GM12878 (cell line): ENCODE measurements around the gene HIF3A. TPM values are rescaled to one million over a fixed set of nuclear protein-coding genes. Genes with fewer than 3 reads are reported as not detected.

ENCODE experiments used
- ATAC-seq: fragments of 200-7000 bp; cut with Tn5 transposase; 3 replicates; pipeline ENCODE4 v1.9.1; 2020; ENCODE audit warnings: mild to moderate bottlenecking, moderate library complexity
- BruUV-seq: library from RNA; stranded (reverse); fragments of 400-500 nt; replicated peaks from 2 replicates; lab custom pipeline; 2021; lab: Mats Ljungman, UMichigan
- CTCF ChIA-PET: fragments of 300-600 bp; sonication (Branson Sonifier 250); formaldehyde crosslinking; extraction: SDS; loops from one replicate; lab custom pipeline; 2021; ENCODE audit warnings: inconsistent platforms; lab: Yijun Ruan, JAX
- POLR2A ChIA-PET: fragments of 350-600 bp; formaldehyde crosslinking; extraction: SDS; loops from one replicate; lab custom pipeline; 2021; ENCODE audit warnings: inconsistent platforms; lab: Charles Lee
- RAD21 ChIA-PET: fragments of 300-600 bp; sonication (Branson Sonifier 250); formaldehyde crosslinking; loops from one replicate; lab custom pipeline; 2023; ENCODE audit warnings: antibody characterized with exemption; ENCODE audit not compliant: unreplicated experiment; lab: Charles Lee
- SMC1A ChIA-PET: fragments of 300-600 bp; sonication (Branson Sonifier 250); formaldehyde crosslinking; loops from one replicate; lab custom pipeline; 2023; ENCODE audit not compliant: unreplicated experiment, uncharacterized antibody; lab: Charles Lee
- DNase-seq: peaks from one replicate; pipeline ENCODE4 v3.0.0-alpha.2; 2011; ENCODE audit warnings: low read depth, low spot score
- FAIRE-seq: peaks from 3 replicates; lab custom pipeline; 2011; peaks lifted over from hg19 to GRCh38; lab: Jason Lieb, UNC
- H2AFZ ChIP-seq: 2 replicates; pipeline ENCODE4 v1.6.0; 2011; ENCODE audit warnings: low read depth, low read length, control low read depth; ENCODE audit not compliant: control insufficient read depth
- H3K27ac ChIP-seq: 2 replicates; pipeline ENCODE4 v1.5.1; 2011; ENCODE audit warnings: control low read depth; ENCODE audit not compliant: control insufficient read depth, insufficient read depth
- H3K27me3 ChIP-seq, 2 experiments: replicated peaks in 1 of 2; 2 replicates each; pipeline versions ENCODE4 v1.6.0 to v1.6.1; 2011; ENCODE audit warnings: low read length in 1 of 2; ENCODE audit not compliant: control insufficient read depth in 2 of 2, insufficient read depth in 2 of 2
- H3K36me3 ChIP-seq, 2 experiments: 2 replicates each; pipeline ENCODE4 v1.5.1; 2011; ENCODE audit warnings: low read length in 1 of 2; ENCODE audit not compliant: control insufficient read depth in 2 of 2, insufficient read depth in 2 of 2
- H3K4me1 ChIP-seq: 2 replicates; pipeline ENCODE4 v1.6.1; 2011; ENCODE audit warnings: mild to moderate bottlenecking, low read length, moderate library complexity, mixed read lengths; ENCODE audit not compliant: control insufficient read depth, insufficient read depth
- H3K4me2 ChIP-seq: 2 replicates; pipeline ENCODE4 v1.6.0; 2011; ENCODE audit warnings: control low read depth; ENCODE audit not compliant: control insufficient read depth, insufficient read depth
- H3K4me3 ChIP-seq: fragments of 200-600 bp; sonication (generic); 2 replicates; pipeline ENCODE4 v1.5.1; 2016
- H3K79me2 ChIP-seq: 2 replicates; pipeline ENCODE4 v1.6.0; 2011; ENCODE audit warnings: low read length; ENCODE audit not compliant: control insufficient read depth, insufficient read depth
- H3K9ac ChIP-seq: 2 replicates; pipeline ENCODE4 v1.8.0; 2011; ENCODE audit warnings: low read length, control low read depth, mixed read lengths; ENCODE audit not compliant: control insufficient read depth, insufficient read depth
- H3K9me3 ChIP-seq: replicated peaks from 3 replicates; pipeline ENCODE4 v1.5.1; 2011; ENCODE audit warnings: mild to moderate bottlenecking, low read length; ENCODE audit not compliant: control insufficient read depth, insufficient read depth
- H4K20me1 ChIP-seq: 2 replicates; pipeline ENCODE4 v1.6.0; 2011; ENCODE audit not compliant: control insufficient read depth, insufficient read depth
- BCL11A ChIP-seq: IDR thresholded peaks from 2 replicates; pipeline ENCODE4 v1.6.1; 2011; ENCODE audit warnings: low read depth, low read length
- CHD2 ChIP-seq: IDR thresholded peaks from 2 replicates; pipeline ENCODE4 v1.6.1; 2011; ENCODE audit warnings: low read depth, low read length, improper control_type of control experiment, borderline replicate concordance
- CREM ChIP-seq: IDR thresholded peaks from 2 replicates; pipeline ENCODE4 v1.6.1; 2014; ENCODE audit warnings: antibody characterized with exemption, low read depth
- CUX1 ChIP-seq: IDR thresholded peaks from 2 replicates; pipeline ENCODE4 v1.6.1; 2012; ENCODE audit warnings: improper control_type of control experiment, low read depth, low read length; ENCODE audit not compliant: insufficient replicate concordance
- HDAC6 ChIP-seq: fragments of 200-600 bp; sonication (generic); IDR thresholded peaks from one replicate; pipeline ENCODE4 v1.8.0; 2017; ENCODE audit warnings: antibody characterized with exemption; ENCODE audit not compliant: unreplicated experiment
- MTA3 ChIP-seq: IDR thresholded peaks from 2 replicates; pipeline ENCODE4 v1.6.1; 2012; ENCODE audit warnings: low read length, inconsistent platforms, borderline replicate concordance
- PBX3 ChIP-seq: IDR thresholded peaks from 2 replicates; pipeline ENCODE4 v1.6.1; 2011; ENCODE audit warnings: mild to moderate bottlenecking, low read depth, low read length, moderate library complexity; ENCODE audit not compliant: insufficient replicate concordance
- SMAD1 ChIP-seq: fragments of 450-650 bp; IDR thresholded peaks from 2 replicates; pipeline ENCODE4 v1.6.1; 2018; ENCODE audit warnings: mild to moderate bottlenecking, low read depth; ENCODE audit not compliant: partially characterized antibody
- SUZ12 ChIP-seq: fragments of 200-600 bp; sonication (generic); IDR thresholded peaks from one replicate; pipeline ENCODE4 v1.6.1; 2018; ENCODE audit warnings: antibody characterized with exemption, mild to moderate bottlenecking; ENCODE audit not compliant: unreplicated experiment
- TCF12 ChIP-seq: IDR thresholded peaks from 2 replicates; pipeline ENCODE4 v1.6.1; 2011; ENCODE audit warnings: low read depth, mild to moderate bottlenecking, low read length
- YBX1 ChIP-seq: fragments of 450-650 bp; IDR thresholded peaks from 2 replicates; pipeline ENCODE4 v1.6.1; 2016; ENCODE audit warnings: antibody characterized with exemption
- WGBS: methylation state at CpG from one replicate; pipeline ENCODE4 v1.1.6; 2016; ENCODE audit warnings: low lambda C conversion rate; ENCODE audit not compliant: insufficient replicate concordance, insufficient coverage; ENCODE audit errors: missing lambda C conversion rate; 5-methylcytosine and 5-hydroxymethylcytosine counted together
- in situ Hi-C: fragments of 300-500 bp; cut with MboI; formaldehyde crosslinking; loops from 9 replicates; pipeline ENCODE4 v1.14.3; 2018; ENCODE audit warnings: mixed read lengths
- intact Hi-C: fragments of 100-400 bp; cut with micrococcal nuclease; formaldehyde crosslinking; loops from one replicate; pipeline ENCODE4 v1.14.2; 2022; ENCODE audit not compliant: unreplicated experiment
- polyA plus RNA-seq, 11 experiments: library from polyadenylated mRNA; depleted of rRNA in 4 of 11; unstranded in 6 of 11; stranded (reverse) in 5 of 11; fragments of >200 nt; fragmentation: Nextera tagmentation in 4 of 11; fragmentation: Illumina TruSeq in 1 of 11; extraction: Ambion mirVana in 4 of 11; extraction: Trizol in 1 of 11; gene quantifications; 1 replicate in 1 of 11; 2 replicates in 10 of 11; pipeline versions ENCODE4 v1.2.1 to v1.2.3, GENCODE V29; 2011 to 2016; ENCODE audit warnings: inconsistent platforms in 2 of 11, missing spikeins in 2 of 11, low read depth in 1 of 11
- total RNA-seq, 4 experiments: library from RNA; depleted of rRNA in 3 of 4; stranded (reverse); fragments of >200 nt in 3 of 4; fragmentation: Illumina TruSeq in 1 of 4; extraction: Trizol in 1 of 4; gene quantifications; 2 replicates each; pipeline versions ENCODE4 v1.2.1 to v1.2.3, GENCODE V29; 2013 to 2021
- TF ChIP-seq, protein P1 (sequence below): IDR thresholded peaks from 2 replicates; pipeline ENCODE4 v1.6.1; 2011; ENCODE audit warnings: borderline replicate concordance, low read depth, mild to moderate bottlenecking, moderate library complexity, mixed read lengths, low read length; ENCODE audit not compliant: insufficient read depth; ENCODE audit errors: extremely low read length

Gene HIF3A
- total and polyA plus RNA-seq, 10 of the 15 experiments (the other 5 are each of a cell fraction or from before 2014, with no cell fraction given) = 0.03 to 0.20 (median 0.06) TPM; not detected in 5

GRCh38 chr19:46351241-46352041 is 54.6 kb downstream of the HIF3A start (continued):
- TF ChIP-seq TCF12 = no peak

GRCh38 chr19:46353730-46354528 is 57.1 kb downstream of the HIF3A start:
- intact Hi-C loops (no loop called here), in situ Hi-C loops (no loop called here)
- Histone ChIP-seq H3K4me1 (peaks cover 53% of the 10 kb centered on the region), H3K79me2 (peaks cover 59% of the 10 kb centered on the region), H3K9me3 (no peaks in the 10 kb centered on the region), H2AFZ (no peak overlapping the region), H3K27ac (no peak overlapping the region), H3K4me2 (no peak overlapping the region), H3K27me3 (no peaks in the 10 kb centered on the region), H3K36me3 (peaks cover 13 to 28% of the 10 kb centered on the region in 2 experiments; a peak in 3 of 4 replicates), H4K20me1 (no peaks in the 10 kb centered on the region), H3K4me3 (no peak overlapping the region), H3K9ac (no peak overlapping the region)
- ATAC-seq (no peak), FAIRE-seq (no peak), DNase-seq (no peak)
- CTCF ChIA-PET = interaction anchor here (0.6 to 1.2 kb wide), 2 partner anchors 21 to 41 kb away, joined by 3 read pairs; no protein-coding TSS in a partner anchor
- RAD21 ChIA-PET = no interaction called here
- no TSS peak for BruUV-seq
- 92% methylated on average over 28 of the region's 28 CpGs for WGBS
- SMC1A ChIA-PET = no interaction called here
- POLR2A ChIA-PET = interaction anchor here (0.7 kb wide), 1 partner anchor 244 kb away, joined by 3 read pairs; no protein-coding TSS in a partner anchor
- no peak for TF ChIP-seq SUZ12
- no peak for TF ChIP-seq CREM
- TF ChIP-seq BCL11A = no peak
- no peak for TF ChIP-seq PBX3
- no peak for TF ChIP-seq HDAC6
- no peak for TF ChIP-seq YBX1
- no peak for TF ChIP-seq CHD2
- TF ChIP-seq MTA3 = no peak
- TF ChIP-seq, protein P1, sequence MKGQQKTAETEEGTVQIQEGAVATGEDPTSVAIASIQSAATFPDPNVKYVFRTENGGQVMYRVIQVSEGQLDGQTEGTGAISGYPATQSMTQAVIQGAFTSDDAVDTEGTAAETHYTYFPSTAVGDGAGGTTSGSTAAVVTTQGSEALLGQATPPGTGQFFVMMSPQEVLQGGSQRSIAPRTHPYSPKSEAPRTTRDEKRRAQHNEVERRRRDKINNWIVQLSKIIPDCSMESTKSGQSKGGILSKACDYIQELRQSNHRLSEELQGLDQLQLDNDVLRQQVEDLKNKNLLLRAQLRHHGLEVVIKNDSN = no peak
- TF ChIP-seq TCF12 = no peak
- TF ChIP-seq CUX1 = no peak
- TF ChIP-seq SMAD1 = no peak
